Fibroblast of the conjunctiva (primary cell): Measurements from ENCODE around the gene TNNI3K.

Source experiments
- DNase-seq: peaks from one replicate; pipeline ENCODE4 v3.0.0-alpha.2; 2010; ENCODE audit warnings: low read depth

TNNI3K gene

DNA sequence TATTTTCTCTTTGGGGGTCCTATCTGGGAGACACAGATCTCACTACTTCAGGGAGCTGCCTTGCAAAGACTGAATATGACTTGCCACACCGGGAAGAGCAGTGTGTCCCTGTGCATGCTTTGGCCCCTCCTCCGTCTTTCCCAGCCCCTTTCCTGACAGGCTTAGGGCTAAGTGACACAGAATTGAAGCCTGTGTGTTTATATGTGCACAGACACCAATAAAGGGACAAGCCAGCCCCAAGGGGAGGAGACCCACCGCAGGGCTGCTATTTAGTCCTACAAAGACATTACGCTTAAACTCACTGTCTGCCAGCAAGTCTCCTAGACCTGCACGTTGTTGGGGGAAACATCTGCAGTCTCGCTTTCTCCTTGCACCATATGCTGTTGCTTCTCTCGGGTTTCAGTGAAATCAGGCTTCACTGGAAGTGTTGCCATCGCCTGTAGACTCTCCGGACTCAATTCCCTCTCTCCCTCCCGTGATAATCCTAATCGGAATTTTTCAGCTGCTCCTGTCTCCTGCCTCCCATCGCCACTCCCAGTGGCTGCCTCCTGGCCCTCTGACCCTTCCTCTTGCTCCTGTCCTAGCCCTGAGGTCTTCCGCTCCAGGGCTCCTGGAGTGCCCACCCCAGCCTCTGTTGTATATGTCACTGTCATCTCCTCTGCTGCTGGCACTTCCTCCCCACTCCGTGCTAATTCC, 335.8 kb downstream of the TNNI3K start:
- no peak for DNase-seq

DNA sequence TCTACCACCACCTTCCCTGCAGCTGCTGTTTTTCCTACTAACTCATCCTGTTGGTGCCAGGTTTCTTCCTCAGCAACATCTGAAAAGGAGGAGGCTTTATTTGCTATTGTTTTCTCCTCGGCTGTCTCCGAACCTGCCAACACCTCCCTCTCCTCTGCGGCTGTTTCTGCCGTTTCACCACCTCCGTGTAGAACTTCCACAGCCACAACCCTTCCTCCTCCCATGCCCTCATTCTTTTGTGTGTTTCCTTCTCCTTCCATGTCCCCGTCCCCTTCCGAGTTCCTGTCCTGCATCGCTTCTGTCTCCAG, 336.3 kb downstream of the TNNI3K start:
- DNase-seq, result no peak

DNA sequence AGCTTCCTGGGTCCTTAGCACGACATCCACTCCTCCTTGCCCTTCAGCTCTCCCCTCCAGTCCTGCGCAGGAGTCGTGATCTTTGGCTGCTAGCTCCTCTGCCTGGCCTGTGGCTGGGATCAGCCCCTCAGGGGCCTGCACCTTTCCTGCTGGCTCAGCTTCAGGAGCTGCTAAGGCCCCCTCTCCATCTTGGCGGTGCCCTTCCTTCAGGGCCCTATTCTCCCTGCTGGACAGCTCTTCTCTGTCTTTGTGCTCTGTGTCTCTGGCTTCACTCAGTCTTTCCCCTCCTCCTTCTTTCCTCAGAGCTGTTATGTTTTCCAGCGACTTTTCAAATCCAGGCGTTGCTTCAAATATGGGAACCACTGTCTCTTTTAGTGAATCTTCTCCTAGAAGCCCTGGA, 336.7 kb downstream of the TNNI3K start:
- DNase-seq, result no peak

DNA sequence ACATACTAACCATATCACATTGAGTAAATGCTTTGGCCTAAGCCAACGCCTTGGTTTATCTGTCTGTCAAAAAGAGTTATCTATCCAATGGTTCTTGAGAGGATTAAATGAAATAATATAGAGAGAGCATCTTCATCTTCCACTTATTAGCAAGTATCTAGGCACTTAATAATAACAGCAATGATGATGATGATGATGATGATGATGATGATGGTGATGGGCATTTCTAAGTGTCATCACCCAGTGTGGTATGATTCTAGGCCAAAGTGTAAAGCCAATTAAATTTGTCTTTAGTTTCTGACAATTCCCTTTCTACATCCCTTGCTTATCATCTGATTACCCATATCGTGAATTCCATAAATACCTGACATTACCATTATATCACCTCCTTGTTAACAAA, 342.9 kb downstream of the TNNI3K start:
- DNase-seq, result no peak

DNA sequence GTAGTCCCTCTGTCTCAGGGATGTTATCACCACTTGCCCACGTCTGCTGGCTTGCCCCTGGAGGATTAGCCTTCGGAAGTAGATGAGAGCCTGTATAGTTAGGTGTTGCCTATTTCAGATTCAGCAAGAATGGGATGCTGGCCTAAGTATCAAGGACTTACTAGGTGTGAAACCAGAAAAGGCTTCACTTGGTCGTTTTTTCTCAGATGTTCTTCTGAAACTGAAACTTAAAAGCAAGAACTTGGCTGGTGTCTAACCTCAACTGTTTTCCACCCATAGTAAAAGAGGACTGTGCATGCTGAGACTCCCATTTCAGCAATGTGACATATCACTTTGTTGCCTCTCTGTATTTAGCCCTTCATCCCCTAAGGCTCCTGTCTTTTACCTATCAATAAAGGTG, 344.2 kb downstream of the TNNI3K start:
- DNase-seq, result no peak

GRCh38 chr1:74583397-74583796, 348.2 kb downstream of the TNNI3K start:
- DNase-seq, result no peak

DNA sequence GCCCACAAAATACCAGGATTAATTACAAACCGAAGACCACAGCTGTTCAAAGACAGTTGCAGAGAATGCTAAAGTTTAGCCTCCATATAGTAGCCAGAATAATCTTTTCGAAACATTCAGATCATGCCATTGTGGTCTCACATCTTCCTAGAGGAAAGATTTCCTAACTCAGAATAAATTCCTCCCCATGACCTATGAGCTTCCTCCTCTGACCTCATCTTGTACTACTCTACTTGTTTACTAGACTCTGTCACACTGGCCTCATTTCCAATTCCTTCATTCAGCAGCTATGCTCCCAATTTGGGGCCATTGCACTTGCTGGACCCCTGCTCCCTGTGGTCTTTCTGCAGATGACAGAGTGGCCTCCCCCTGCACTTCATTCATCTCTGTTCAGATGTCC, 349.0 kb downstream of the TNNI3K start:
- no peak for DNase-seq

DNA sequence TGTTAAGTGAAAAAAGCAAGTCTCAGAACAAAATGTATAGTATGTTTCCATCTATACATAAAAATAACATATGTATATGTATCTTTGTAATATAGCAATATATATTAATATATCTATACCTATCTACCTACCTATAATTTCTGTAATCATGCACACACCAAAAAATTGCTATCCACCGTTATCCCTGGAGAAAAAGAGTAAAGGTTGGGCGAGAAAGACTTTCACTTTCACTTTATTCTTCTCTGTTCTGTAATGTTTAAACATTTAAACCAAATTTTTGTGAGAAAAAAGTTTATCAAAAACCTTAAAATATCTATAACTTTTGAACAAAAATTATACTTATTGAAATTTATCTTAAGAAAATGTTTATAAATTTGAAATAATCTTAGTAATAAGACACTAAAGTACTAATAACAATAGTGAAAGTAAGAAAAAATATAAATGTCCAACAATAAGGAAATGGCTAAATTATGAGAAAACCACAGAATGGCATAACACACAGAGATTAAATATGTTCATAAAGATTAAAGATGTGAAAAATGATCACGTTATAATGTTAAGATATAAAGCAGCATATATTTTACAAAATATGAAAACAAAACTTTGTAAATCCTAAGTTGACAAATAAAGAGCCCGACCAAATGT, 351.2 kb downstream of the TNNI3K start:
- DNase-seq, result no peak

GRCh38 chr1:74587888-74588287, 352.7 kb downstream of the TNNI3K start:
- DNase-seq, result no peak

DNA sequence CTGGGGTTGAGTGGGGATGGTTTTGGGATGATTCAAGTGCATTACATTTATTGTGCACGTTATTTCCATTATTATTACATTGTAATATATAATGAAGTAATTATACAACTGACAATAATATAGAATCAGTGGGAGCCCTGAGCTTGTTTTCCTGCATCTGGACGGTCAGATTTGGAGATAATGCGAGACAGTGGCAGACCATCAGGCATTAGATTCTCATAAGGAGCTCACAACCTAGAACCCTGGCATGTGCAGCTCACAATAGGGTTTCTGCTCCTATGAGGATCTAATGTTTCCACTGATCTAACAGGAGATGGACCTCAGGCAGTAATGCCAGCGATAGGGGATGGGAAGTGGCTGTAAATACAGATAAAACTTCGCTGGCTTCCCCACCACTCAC, 355.1 kb downstream of the TNNI3K start:
- DNase-seq, result no peak

DNA sequence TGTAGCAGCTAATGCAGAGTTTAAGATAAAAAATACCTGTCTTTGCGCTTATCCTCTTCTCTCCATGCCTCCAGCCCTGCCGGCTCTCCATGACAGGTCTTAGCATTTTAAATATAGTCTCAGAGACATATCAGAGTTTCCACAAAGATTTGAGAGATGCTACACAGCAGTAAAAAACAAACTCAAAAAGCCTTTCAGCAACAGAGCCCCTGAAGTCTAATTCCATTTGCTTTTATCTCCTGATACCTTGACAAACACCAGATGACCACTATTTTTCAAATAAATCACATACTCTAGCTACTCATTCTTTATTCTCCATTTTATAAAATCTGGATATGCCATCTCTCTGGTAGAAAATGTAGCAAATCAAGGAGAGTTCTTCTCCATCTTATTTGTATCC, 356.8 kb downstream of the TNNI3K start:
- DNase-seq, result no peak

DNA sequence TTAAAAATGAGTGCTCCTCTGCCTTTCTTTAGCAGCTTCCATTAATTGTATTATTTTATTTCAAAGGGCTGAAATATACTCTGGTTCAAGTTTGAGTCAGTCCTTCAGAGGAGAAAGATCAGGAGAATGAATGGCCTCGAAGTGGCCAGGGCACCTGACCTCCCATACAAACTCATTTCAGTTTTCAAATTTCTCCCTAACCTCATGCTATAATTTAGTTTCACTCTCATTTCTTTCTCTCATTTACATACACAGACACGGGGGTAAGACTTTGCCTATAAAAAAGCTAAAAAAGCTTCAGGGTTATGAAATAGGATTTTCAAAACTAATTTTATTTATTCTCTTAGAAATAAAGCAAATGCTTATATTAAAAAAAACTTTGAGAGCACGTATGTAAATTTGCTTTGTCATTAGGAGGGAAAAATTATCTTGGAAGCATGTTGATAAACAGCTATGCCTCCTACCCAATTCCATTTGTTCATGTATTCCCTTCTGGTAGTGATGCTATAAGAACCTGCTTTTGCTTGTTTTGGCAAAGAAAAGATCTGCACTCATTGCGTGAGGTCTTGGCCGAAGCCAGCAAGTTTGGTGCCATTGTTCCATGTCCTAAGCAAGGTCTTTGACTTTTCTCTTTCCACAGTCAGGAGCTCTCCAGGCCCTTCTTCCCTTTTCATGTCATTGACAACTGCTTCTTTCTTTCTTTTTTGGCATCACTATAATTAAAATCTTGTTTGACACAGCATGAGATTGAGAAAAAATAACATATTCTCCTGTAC, 357.6 kb downstream of the TNNI3K start:
- DNase-seq, result no peak
